ENCODE results near the gene DGKZ. TPM values are rescaled to one million over a fixed set of nuclear protein-coding genes. Genes with fewer than 3 reads are reported as not detected.
A peak's percentile ranks its signal among the peaks of the same experiment; 100 is the strongest.

The DGKZ gene
- total RNA-seq, 1 donor from 2014 or later, result 123 TPM

DNA sequence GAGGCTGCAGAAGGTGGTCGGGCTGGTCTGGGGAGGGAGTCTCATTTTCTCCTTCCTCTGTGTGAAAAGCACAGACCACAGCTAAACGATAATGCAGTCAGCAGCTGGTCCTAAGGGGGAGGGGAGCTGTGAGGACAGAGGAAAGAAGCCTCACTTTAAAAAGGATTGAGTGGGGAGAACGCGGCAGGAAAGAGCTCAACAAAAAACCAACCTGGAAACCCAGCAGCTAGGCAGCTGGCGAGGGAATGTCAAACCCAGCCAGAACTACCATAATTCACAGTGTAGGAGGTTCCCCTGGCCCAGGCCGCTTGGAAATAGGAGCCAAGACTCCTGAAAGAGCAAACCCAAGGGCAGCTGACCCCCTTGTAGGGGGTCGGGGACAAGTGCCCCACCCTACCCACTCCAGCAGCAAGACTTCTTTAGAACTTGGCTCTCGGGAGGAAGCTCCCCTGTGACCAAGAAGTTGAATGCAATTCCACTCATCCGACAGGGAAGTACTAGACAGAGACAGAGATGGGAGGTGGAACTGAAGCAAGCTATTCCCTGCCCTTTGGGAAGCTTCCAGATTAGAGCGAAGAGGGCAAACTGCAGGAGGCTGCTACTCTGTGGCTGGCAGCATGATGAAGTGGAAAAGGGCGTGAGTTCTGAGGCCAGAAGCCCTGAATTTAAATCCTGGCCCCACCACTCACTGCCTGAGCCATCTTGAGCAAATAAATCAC is 16.5 kb upstream of the DGKZ start:
- Histone ChIP-seq H3K27me3 (peaks cover 10% of the 10 kb centered on the region), H3K27ac (no peak overlapping the region), H3K4me1 (peaks cover 7 to 8% of the 10 kb centered on the region in 2 donors), H3K9me3 (no peaks in the 10 kb centered on the region), H3K4me3 (no peak overlapping the region), H3K36me3 (no peaks in the 10 kb centered on the region)
- no peak for DNase-seq (ENCODE audit: low spot score in 2 of 2)
- intact Hi-C loops (cut with DNase I), result no loop called here
- TF ChIP-seq, protein P1, sequence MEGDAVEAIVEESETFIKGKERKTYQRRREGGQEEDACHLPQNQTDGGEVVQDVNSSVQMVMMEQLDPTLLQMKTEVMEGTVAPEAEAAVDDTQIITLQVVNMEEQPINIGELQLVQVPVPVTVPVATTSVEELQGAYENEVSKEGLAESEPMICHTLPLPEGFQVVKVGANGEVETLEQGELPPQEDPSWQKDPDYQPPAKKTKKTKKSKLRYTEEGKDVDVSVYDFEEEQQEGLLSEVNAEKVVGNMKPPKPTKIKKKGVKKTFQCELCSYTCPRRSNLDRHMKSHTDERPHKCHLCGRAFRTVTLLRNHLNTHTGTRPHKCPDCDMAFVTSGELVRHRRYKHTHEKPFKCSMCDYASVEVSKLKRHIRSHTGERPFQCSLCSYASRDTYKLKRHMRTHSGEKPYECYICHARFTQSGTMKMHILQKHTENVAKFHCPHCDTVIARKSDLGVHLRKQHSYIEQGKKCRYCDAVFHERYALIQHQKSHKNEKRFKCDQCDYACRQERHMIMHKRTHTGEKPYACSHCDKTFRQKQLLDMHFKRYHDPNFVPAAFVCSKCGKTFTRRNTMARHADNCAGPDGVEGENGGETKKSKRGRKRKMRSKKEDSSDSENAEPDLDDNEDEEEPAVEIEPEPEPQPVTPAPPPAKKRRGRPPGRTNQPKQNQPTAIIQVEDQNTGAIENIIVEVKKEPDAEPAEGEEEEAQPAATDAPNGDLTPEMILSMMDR (IDR thresholded peaks at IDR 0.05), result no peak

DNA sequence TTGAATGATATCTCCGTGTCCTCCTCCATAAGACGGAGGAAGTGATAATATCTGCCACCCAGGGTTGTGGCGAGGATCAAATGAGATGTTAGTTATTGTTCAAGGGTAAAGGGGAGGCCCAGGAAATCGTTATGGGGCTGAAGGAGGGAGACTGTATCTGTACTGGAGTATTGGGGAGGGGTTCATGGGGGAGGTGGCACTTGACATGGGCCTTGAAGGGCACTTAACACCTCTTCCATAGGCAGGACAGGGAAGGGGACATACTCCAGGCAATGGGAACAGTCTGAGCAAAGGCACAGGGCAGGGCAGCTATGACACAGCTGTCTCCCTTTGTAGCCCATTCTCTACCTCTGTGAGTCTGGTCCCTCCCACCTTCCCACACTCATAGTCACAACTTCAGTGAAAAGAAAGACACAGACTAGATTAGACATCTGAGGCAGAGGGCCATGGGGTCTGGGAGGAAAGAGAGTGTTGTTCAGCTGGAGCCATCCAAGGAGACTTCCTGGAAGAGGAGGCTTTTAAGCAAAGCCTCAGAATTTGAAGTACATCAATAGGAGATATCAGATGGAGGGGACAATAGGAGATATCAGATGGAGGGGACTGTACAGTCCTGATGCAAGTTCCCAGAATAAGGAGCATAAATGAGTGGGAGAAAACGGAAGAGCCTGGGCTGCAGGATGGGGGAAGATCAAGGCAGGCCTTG is 15.8 kb upstream of the DGKZ start:
- intact Hi-C loops (cut with DNase I), result no loop called here
- no peak for DNase-seq (ENCODE audit: low spot score in 2 of 2)
- Histone ChIP-seq H3K27me3 (peaks cover 10% of the 10 kb centered on the region), H3K9me3 (no peaks in the 10 kb centered on the region), H3K4me1 (peaks cover 7 to 8% of the 10 kb centered on the region in 2 donors), H3K27ac (no peak overlapping the region), H3K36me3 (no peaks in the 10 kb centered on the region), H3K4me3 (no peak overlapping the region)
- TF ChIP-seq, protein P1 (IDR thresholded peaks at IDR 0.05), result no peak

DNA sequence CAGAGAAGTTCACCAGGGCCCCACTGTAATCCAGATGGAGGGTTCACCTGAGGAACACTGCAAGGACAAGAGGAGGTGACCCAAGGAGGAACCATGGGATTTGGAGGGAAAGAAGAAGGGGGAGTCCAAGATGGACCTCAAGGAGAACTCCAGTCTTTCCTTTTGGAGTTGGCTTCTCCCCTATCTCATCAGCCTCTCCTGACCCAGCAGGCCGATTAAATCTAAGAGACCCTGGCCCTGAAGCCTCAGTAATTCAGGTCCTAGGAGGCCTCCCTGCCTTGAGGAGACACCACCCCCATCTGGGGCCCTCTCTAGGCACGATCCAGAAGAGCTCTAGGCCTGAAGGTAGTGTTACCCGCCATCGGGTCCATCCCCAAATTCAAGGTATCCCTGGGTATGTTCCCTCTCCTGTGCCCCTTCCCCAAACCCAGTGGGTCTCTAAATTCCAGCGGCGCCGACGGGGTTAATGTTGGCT is 15.1 kb upstream of the DGKZ start:
- H3K4me3 ChIP-seq, result peak overlapping the region; percentile 46 to 64

DNA sequence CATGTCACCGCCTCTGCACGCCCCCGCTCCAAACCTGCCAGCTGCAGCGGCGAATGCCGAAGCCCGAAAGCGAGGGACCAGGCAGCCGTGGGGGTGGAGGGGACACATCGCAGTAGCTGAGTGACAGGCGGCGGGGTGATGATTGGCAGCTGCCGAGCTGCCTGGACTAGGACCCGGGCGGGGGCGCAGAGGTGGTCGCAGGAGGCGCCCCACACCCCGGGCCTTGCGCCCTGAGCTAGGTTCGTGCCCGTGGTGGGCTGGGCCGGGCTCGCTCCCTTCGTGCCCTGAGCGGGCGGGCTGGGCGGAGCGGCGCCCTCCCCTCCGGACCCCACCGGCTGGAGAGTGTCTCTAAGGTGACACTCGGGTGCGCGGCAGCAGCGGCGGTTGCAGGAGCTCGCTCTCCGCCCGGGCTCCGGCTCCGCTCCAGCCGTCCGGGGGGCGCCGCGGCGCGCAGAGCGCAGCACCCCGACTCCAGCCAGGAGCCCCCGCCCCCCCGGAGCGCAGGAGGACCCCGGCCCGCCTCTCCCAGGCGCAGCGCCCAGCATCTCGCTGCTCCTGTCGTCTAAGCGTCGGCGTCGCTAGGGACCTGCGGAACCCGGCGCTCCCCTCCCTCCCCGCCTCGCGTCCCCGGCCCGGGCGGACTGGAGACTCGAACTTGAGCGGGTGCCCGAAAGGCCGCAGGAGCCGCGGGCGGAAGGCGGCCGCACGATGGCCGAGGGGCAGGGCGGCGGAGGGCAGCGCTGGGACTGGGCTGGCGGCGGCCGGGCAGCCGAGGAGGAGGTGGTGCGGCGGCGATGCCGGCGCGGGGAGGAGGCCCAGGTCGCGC is 14.5 kb upstream of the DGKZ start:
- no peaks in the 10 kb centered on the region for H3K36me3 ChIP-seq
- peaks cover 10% of the 10 kb centered on the region for H3K27me3 ChIP-seq
- H3K4me3 ChIP-seq, result peak overlapping the region; percentile 46 to 64
- TF ChIP-seq, protein P1 (IDR thresholded peaks at IDR 0.05), result no peak
- intact Hi-C loops (cut with DNase I), result no loop called here
- no peaks in the 10 kb centered on the region for H3K9me3 ChIP-seq
- no peak for DNase-seq (ENCODE audit: low spot score in 2 of 2)
- no peak overlapping the region for H3K27ac ChIP-seq
- H3K4me1 ChIP-seq, result peaks cover 7 to 8% of the 10 kb centered on the region in 2 donors

More for the DNA sequence above, 15.1 kb upstream of the DGKZ start:
- peaks cover 7 to 8% of the 10 kb centered on the region in 2 donors for H3K4me1 ChIP-seq
- TF ChIP-seq, protein P1 (IDR thresholded peaks at IDR 0.05), result no peak
- H3K27me3 ChIP-seq, result peaks cover 10% of the 10 kb centered on the region
- no peaks in the 10 kb centered on the region for H3K9me3 ChIP-seq
- H3K27ac ChIP-seq, result no peak overlapping the region
- DNase-seq (ENCODE audit: low spot score in 2 of 2), result no peak
- intact Hi-C loops (cut with DNase I), result no loop called here
- H3K36me3 ChIP-seq, result no peaks in the 10 kb centered on the region

DNA sequence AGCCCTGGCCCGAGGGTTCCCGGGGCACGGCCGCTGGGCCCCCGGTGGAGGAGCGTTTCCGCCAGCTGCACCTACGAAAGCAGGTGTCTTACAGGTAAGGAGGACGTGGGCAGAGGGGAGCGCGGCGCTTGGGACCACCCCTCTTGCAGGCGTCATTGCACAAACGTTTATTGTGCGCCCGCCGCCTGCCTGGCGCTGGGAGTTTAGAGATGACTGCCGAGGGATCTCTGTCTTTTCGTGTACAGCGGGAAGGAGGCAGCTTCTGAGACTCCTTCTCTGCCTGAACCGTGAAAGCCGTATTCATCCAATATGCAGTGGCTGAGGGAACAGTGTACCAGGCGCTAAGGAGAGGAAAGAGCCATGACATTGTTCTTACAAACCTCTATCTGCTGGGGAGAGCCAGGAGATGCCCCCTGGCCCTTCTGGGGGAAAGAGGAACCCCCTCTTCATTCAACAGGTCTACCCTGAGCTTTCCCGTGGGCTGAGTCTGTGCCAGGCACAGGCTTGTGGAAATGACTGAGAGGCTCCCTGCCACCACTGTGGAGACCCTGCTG is 13.8 kb upstream of the DGKZ start:
- Histone ChIP-seq H3K9me3 (no peaks in the 10 kb centered on the region), H3K4me1 (peaks cover 7 to 8% of the 10 kb centered on the region in 2 donors), H3K27ac (no peak overlapping the region), H3K36me3 (no peaks in the 10 kb centered on the region), H3K27me3 (peaks cover 10% of the 10 kb centered on the region), H3K4me3 (peak overlapping the region; percentile 46 to 64)
- DNase-seq (ENCODE audit: low spot score in 2 of 2), result no peak
- TF ChIP-seq, protein P1 (IDR thresholded peaks at IDR 0.05), result no peak
- intact Hi-C loops (cut with DNase I), result no loop called here
